Caco-2 (cell line): ENCODE data around the gene ALB. TPM values are rescaled to one million over a fixed set of nuclear protein-coding genes. Genes with fewer than 3 reads are reported as not detected.

Source experiments
- BruUV-seq: library from RNA; stranded (reverse); fragments of 400-500 nt; replicated peaks from 2 replicates; lab custom pipeline; 2021; lab: Mats Ljungman, UMichigan
- CTCF ChIA-PET: fragments of 300-600 bp; sonication (Branson Sonifier 250); formaldehyde crosslinking; loops from one replicate; lab custom pipeline; 2022; ENCODE audit warnings: antibody characterized with exemption; lab: Charles Lee
- POLR2A ChIA-PET: fragments of 300-600 bp; sonication (Branson Sonifier 250); formaldehyde crosslinking; loops from one replicate; lab custom pipeline; 2022; ENCODE audit warnings: antibody characterized with exemption; lab: Charles Lee
- DNase-seq, 2 experiments: peaks; one replicate each; pipeline versions ENCODE4 v3.0.0 to v3.0.0-alpha.2; 2020 to 2022
- H3K27me3 ChIP-seq: replicated peaks from 2 replicates; pipeline ENCODE4 v1.6.0; 2011; ENCODE audit warnings: low read length; ENCODE audit not compliant: control insufficient read depth, insufficient read depth
- H3K36me3 ChIP-seq: 2 replicates; pipeline ENCODE4 v1.5.1; 2011; ENCODE audit warnings: low read length; ENCODE audit not compliant: control insufficient read depth, insufficient read depth
- H3K4me1 ChIP-seq: fragments of 250-450 bp; sonication (Bioruptor Pico); 2 replicates; pipeline ENCODE4 v1.5.1; 2020; ENCODE audit warnings: mild to moderate bottlenecking
- H3K4me3 ChIP-seq: 2 replicates; pipeline ENCODE4 v1.5.1; 2011; ENCODE audit warnings: low read depth, mild to moderate bottlenecking, control low read depth, low read length
- H3K9me3 ChIP-seq: fragments of 250-450 bp; sonication (Bioruptor Pico); 2 replicates; pipeline ENCODE4 v1.5.1; 2020; ENCODE audit warnings: mild to moderate bottlenecking, moderate library complexity
- H3K27ac Mint-ChIP-seq: one replicate; pipeline ENCODE4 v1.8.0; 2022; ENCODE audit warnings: mixed read lengths; ENCODE audit not compliant: unreplicated experiment
- H3K27me3 Mint-ChIP-seq: one replicate; pipeline ENCODE4 v1.8.0; 2022; ENCODE audit warnings: mixed read lengths; ENCODE audit not compliant: insufficient read depth, unreplicated experiment
- H3K36me3 Mint-ChIP-seq: one replicate; pipeline ENCODE4 v1.8.0; 2022; ENCODE audit warnings: mild to moderate bottlenecking, mixed read lengths; ENCODE audit not compliant: insufficient read depth, unreplicated experiment
- H3K4me1 Mint-ChIP-seq: one replicate; pipeline ENCODE4 v1.8.0; 2022; ENCODE audit warnings: low read depth, mixed read lengths; ENCODE audit not compliant: unreplicated experiment
- H3K4me3 Mint-ChIP-seq: one replicate; pipeline ENCODE4 v1.8.0; 2022; ENCODE audit warnings: mild to moderate bottlenecking, moderate library complexity, mixed read lengths; ENCODE audit not compliant: unreplicated experiment
- H3K9me3 Mint-ChIP-seq: one replicate; pipeline ENCODE4 v1.8.0; 2022; ENCODE audit warnings: mixed read lengths; ENCODE audit not compliant: unreplicated experiment
- intact Hi-C: fragments of 100-400 bp; cut with micrococcal nuclease; formaldehyde crosslinking; loops from one replicate; pipeline ENCODE4 v1.10.0; 2022; ENCODE audit not compliant: unreplicated experiment
- total RNA-seq: library from RNA; stranded (reverse); gene quantifications from 2 replicates; pipeline ENCODE4 v1.2.3, GENCODE V29; 2022
- TF ChIP-seq, protein P1 (sequence below), 2 experiments: fragments of 200-600 bp in 1 of 2; IDR thresholded peaks; 1 replicate in 1 of 2; 2 replicates in 1 of 2; pipeline versions ENCODE4 v1.5.1 to v1.8.0; 2011 to 2022; ENCODE audit warnings: antibody characterized with exemption in 1 of 2, control low read depth in 1 of 2, inconsistent platforms in 1 of 2, low read depth in 1 of 2, low read length in 1 of 2, mild to moderate bottlenecking in 1 of 2, moderate library complexity in 1 of 2; ENCODE audit not compliant: insufficient read depth in 1 of 2, severe bottlenecking in 1 of 2, unreplicated experiment in 1 of 2

The ALB gene
- total RNA-seq, 1 experiment from 2014 or later, result 64.9 TPM

DNA sequence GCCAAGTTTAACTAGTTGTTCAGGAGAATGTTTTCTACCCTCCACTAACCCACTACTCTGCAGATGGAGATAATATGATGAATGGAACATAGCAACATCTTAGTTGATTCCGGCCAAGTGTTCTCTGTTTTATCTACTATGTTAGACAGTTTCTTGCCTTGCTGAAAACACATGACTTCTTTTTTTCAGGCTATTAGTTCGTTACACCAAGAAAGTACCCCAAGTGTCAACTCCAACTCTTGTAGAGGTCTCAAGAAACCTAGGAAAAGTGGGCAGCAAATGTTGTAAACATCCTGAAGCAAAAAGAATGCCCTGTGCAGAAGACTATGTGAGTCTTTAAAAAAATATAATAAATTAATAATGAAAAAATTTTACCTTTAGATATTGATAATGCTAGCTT, 13.3 kb downstream of the ALB start:
- ChIA-PET CTCF (interaction anchor here (1.0 kb wide), 1 partner anchor 29 kb away, joined by 4 read pairs; no protein-coding TSS in a partner anchor), POLR2A (no interaction called here)
- no peaks in the 10 kb centered on the region for H3K36me3 Mint-ChIP-seq
- no peak for DNase-seq
- no peaks in the 10 kb centered on the region for H3K4me1 Mint-ChIP-seq
- TF ChIP-seq, protein P1, sequence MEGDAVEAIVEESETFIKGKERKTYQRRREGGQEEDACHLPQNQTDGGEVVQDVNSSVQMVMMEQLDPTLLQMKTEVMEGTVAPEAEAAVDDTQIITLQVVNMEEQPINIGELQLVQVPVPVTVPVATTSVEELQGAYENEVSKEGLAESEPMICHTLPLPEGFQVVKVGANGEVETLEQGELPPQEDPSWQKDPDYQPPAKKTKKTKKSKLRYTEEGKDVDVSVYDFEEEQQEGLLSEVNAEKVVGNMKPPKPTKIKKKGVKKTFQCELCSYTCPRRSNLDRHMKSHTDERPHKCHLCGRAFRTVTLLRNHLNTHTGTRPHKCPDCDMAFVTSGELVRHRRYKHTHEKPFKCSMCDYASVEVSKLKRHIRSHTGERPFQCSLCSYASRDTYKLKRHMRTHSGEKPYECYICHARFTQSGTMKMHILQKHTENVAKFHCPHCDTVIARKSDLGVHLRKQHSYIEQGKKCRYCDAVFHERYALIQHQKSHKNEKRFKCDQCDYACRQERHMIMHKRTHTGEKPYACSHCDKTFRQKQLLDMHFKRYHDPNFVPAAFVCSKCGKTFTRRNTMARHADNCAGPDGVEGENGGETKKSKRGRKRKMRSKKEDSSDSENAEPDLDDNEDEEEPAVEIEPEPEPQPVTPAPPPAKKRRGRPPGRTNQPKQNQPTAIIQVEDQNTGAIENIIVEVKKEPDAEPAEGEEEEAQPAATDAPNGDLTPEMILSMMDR (IDR thresholded peaks at IDR 0.05; ENCODE audit: insufficient read depth in 1 of 2, low read depth in 1 of 2, low read length in 1 of 2, severe bottlenecking in 1 of 2, unreplicated experiment in 1 of 2), result no peak
- H3K4me3 ChIP-seq, result no peak overlapping the region
- no TSS peak for BruUV-seq
- no peak overlapping the region for H3K27ac Mint-ChIP-seq
- no peaks in the 10 kb centered on the region for H3K36me3 ChIP-seq
- no peaks in the 10 kb centered on the region for H3K9me3 ChIP-seq
- no peak overlapping the region for H3K4me3 Mint-ChIP-seq
- no peaks in the 10 kb centered on the region for H3K27me3 ChIP-seq
- H3K27me3 Mint-ChIP-seq, result peaks cover 3% of the 10 kb centered on the region
- H3K4me1 ChIP-seq, result peaks cover 9% of the 10 kb centered on the region; the same call in 1 of the 2 replicates
- intact Hi-C loops, result no loop called here
- H3K9me3 Mint-ChIP-seq, result peaks cover 9% of the 10 kb centered on the region

DNA sequence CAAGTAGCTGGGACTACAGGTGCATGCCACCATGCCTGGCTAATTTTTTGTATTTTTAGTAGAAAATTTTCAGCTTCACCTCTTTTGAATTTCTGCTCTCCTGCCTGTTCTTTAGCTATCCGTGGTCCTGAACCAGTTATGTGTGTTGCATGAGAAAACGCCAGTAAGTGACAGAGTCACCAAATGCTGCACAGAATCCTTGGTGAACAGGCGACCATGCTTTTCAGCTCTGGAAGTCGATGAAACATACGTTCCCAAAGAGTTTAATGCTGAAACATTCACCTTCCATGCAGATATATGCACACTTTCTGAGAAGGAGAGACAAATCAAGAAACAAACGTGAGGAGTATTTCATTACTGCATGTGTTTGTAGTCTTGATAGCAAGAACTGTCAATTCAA, 13.9 kb downstream of the ALB start:
- no peaks in the 10 kb centered on the region for H3K27me3 ChIP-seq
- H3K4me3 ChIP-seq, result no peak overlapping the region
- BruUV-seq, result no TSS peak
- H3K27me3 Mint-ChIP-seq, result peaks cover 3% of the 10 kb centered on the region
- TF ChIP-seq, protein P1 (IDR thresholded peaks at IDR 0.05; ENCODE audit: insufficient read depth in 1 of 2, low read depth in 1 of 2, low read length in 1 of 2, severe bottlenecking in 1 of 2, unreplicated experiment in 1 of 2), result no peak
- ChIA-PET CTCF (interaction anchor here (1.0 kb wide), 1 partner anchor 28 kb away, joined by 4 read pairs; no protein-coding TSS in a partner anchor), POLR2A (no interaction called here)
- H3K4me1 ChIP-seq, result peaks cover 9% of the 10 kb centered on the region; the same call in 1 of the 2 replicates
- no peaks in the 10 kb centered on the region for H3K4me1 Mint-ChIP-seq
- no peak overlapping the region for H3K4me3 Mint-ChIP-seq
- H3K36me3 ChIP-seq, result no peaks in the 10 kb centered on the region
- peaks cover 9% of the 10 kb centered on the region for H3K9me3 Mint-ChIP-seq
- H3K36me3 Mint-ChIP-seq, result no peaks in the 10 kb centered on the region
- no peak overlapping the region for H3K27ac Mint-ChIP-seq
- intact Hi-C loops, result no loop called here
- no peaks in the 10 kb centered on the region for H3K9me3 ChIP-seq
- peak in 1 of 2 experiments; percentile 34 for DNase-seq

DNA sequence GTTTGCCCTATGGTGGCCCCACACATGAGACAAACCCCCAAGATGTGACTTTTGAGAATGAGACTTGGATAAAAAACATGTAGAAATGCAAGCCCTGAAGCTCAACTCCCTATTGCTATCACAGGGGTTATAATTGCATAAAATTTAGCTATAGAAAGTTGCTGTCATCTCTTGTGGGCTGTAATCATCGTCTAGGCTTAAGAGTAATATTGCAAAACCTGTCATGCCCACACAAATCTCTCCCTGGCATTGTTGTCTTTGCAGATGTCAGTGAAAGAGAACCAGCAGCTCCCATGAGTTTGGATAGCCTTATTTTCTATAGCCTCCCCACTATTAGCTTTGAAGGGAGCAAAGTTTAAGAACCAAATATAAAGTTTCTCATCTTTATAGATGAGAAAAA, 14.6 kb downstream of the ALB start:
- ChIA-PET POLR2A (no interaction called here), CTCF (no interaction called here)
- H3K4me3 Mint-ChIP-seq, result no peak overlapping the region
- Histone ChIP-seq H3K27me3 (no peaks in the 10 kb centered on the region), H3K4me3 (no peak overlapping the region), H3K9me3 (no peaks in the 10 kb centered on the region), H3K36me3 (no peaks in the 10 kb centered on the region), H3K4me1 (peaks cover 9% of the 10 kb centered on the region; the same call in 1 of the 2 replicates)
- peaks cover 9% of the 10 kb centered on the region for H3K9me3 Mint-ChIP-seq
- TF ChIP-seq, protein P1 (IDR thresholded peaks at IDR 0.05; ENCODE audit: insufficient read depth in 1 of 2, low read depth in 1 of 2, low read length in 1 of 2, severe bottlenecking in 1 of 2, unreplicated experiment in 1 of 2), result no peak
- no peak overlapping the region for H3K27ac Mint-ChIP-seq
- no TSS peak for BruUV-seq
- H3K27me3 Mint-ChIP-seq, result peaks cover 3% of the 10 kb centered on the region
- no peaks in the 10 kb centered on the region for H3K4me1 Mint-ChIP-seq
- H3K36me3 Mint-ChIP-seq, result no peaks in the 10 kb centered on the region
- DNase-seq, result no peak
- intact Hi-C loops, result no loop called here
